Measurements from ENCODE around the gene QRICH2. TPM values are rescaled to one million over a fixed set of nuclear protein-coding genes. Genes with fewer than 3 reads are reported as not detected.

Gene QRICH2
- total and polyA plus RNA-seq, 2 of the 4 experiments (the other 2 are of a cell fraction), result 4.3 to 4.8 TPM

- in situ Hi-C loops (cut with MboI; ENCODE audit: low sequenced_read_pairs), result no loop called here
- no peak overlapping the region for H2BK120ac ChIP-seq (ENCODE audit: low read depth, low read length)
- no peaks in the 10 kb centered on the region for H3K9me3 ChIP-seq (ENCODE audit: control insufficient read depth, insufficient read depth, low read length)
- peaks cover 6% of the 10 kb centered on the region for H3K9me1 ChIP-seq (ENCODE audit: insufficient read depth, low read length)
- no peak overlapping the region for H2BK5ac ChIP-seq (ENCODE audit: low read depth, low read length, poor library complexity, severe bottlenecking)
- H3K14ac ChIP-seq (replicated peaks; ENCODE audit: low read depth, low read length), result no peak overlapping the region
- H4K91ac ChIP-seq (ENCODE audit: insufficient read depth, low read depth, low read length), result no peak overlapping the region
- no peak for DNase-seq
- peaks cover 9% of the 10 kb centered on the region for H3K36me3 ChIP-seq (ENCODE audit: control insufficient read depth, insufficient read depth, low read length)
- H3K4me2 ChIP-seq (ENCODE audit: low read depth, low read length), result no peak overlapping the region
- H3K27ac ChIP-seq (ENCODE audit: insufficient read depth, low read length), result no peak overlapping the region
- no peaks in the 10 kb centered on the region for H3K27me3 ChIP-seq (ENCODE audit: control insufficient read depth, insufficient read depth, low read length)
- H2BK20ac ChIP-seq (ENCODE audit: low read depth, low read length), result no peak overlapping the region
- peaks cover 13 to 38% of the 10 kb centered on the region in 2 experiments; a peak in 3 of 4 replicates for H3K79me1 ChIP-seq (ENCODE audit: low read depth in 1 of 2, low read length in 2 of 2)
- H4K20me1 ChIP-seq (ENCODE audit: insufficient read depth, low read length), result no peaks in the 10 kb centered on the region; the same call in 1 of the 2 replicates
- H3K4me1 ChIP-seq (ENCODE audit: control insufficient read depth, insufficient read depth, low read length), result peaks cover 7% of the 10 kb centered on the region
- BruUV-seq (replicated peaks), result no TSS peak
- no peak overlapping the region for H2BK15ac ChIP-seq (ENCODE audit: low read depth, low read length)
- H3K18ac ChIP-seq (ENCODE audit: low read depth, low read length), result no peak overlapping the region
- H3K56ac ChIP-seq (ENCODE audit: extremely low read depth, insufficient read depth, low read length), result no peak overlapping the region
- POLR2A ChIA-PET (ENCODE audit: unreplicated experiment), result no interaction called here
- dilution Hi-C loops (cut with HindIII; ENCODE audit: low sequenced_read_pairs, unreplicated experiment), result no loop called here
- H3K4me3 ChIP-seq (ENCODE audit: insufficient read depth, low read depth, low read length), result no peak overlapping the region
- H2AK5ac ChIP-seq (ENCODE audit: low read depth, low read length), result no peak overlapping the region
- no peak overlapping the region for H3K23ac ChIP-seq (ENCODE audit: low read depth, low read length)
- H2AK9ac ChIP-seq (replicated peaks; ENCODE audit: low read depth, low read length, poor library complexity), result peak overlapping the region; percentile 66
- TF ChIP-seq FOS (IDR thresholded peaks at IDR 0.05; ENCODE audit: low read depth, low read length) (no peak), BHLHE40 (IDR thresholded peaks at IDR 0.05; ENCODE audit: low read depth, low read length) (no peak), ELK1 (IDR thresholded peaks at IDR 0.05; ENCODE audit: borderline replicate concordance, low read depth, low read length) (no peak), NFE2L2 (IDR thresholded peaks at IDR 0.05; ENCODE audit: low read depth, low read length) (no peak), MAZ (IDR thresholded peaks at IDR 0.05; ENCODE audit: borderline replicate concordance, low read depth, low read length) (no peak), SMC3 (IDR thresholded peaks at IDR 0.05; ENCODE audit: low read depth, low read length) (no peak), RAD21 (IDR thresholded peaks at IDR 0.05; ENCODE audit: low read length) (no peak), CHD1 (IDR thresholded peaks at IDR 0.05; ENCODE audit: low read depth, low read length) (no peak), CTCF (conservative IDR thresholded peaks at IDR 0.05; ENCODE audit: low read depth, low read length) (no peak), RFX5 (IDR thresholded peaks at IDR 0.05; ENCODE audit: low read depth, low read length) (no peak), MAFK (IDR thresholded peaks at IDR 0.05; ENCODE audit: low read depth, low read length) (no peak), POLR2A (IDR thresholded peaks at IDR 0.05; ENCODE audit: low read depth, low read length) (no peak), CEBPB (IDR thresholded peaks at IDR 0.05; ENCODE audit: low read depth, low read length) (no peak), MXI1 (IDR thresholded peaks at IDR 0.05; ENCODE audit: borderline replicate concordance, low read depth, low read length) (no peak), RCOR1 (IDR thresholded peaks at IDR 0.05; ENCODE audit: insufficient replicate concordance, low read length) (no peak)
- TF ChIP-seq, protein P1, sequence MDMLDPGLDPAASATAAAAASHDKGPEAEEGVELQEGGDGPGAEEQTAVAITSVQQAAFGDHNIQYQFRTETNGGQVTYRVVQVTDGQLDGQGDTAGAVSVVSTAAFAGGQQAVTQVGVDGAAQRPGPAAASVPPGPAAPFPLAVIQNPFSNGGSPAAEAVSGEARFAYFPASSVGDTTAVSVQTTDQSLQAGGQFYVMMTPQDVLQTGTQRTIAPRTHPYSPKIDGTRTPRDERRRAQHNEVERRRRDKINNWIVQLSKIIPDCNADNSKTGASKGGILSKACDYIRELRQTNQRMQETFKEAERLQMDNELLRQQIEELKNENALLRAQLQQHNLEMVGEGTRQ (IDR thresholded peaks at IDR 0.05; ENCODE audit: low read depth, low read length), result no peak
- peak overlapping the region; percentile 35 for H2AFZ ChIP-seq (replicated peaks; ENCODE audit: low read length, poor library complexity)
- no peak overlapping the region for H3K9ac ChIP-seq (ENCODE audit: low read depth, low read length)
- H4K5ac ChIP-seq (ENCODE audit: low read depth, low read length), result no peak overlapping the region
- H4K8ac ChIP-seq (ENCODE audit: low read depth in 2 of 2, low read length in 2 of 2), result no peak overlapping the region
- no CpG with 5 or more reads among the region's 26 CpGs for WGBS, 2 experiments (ENCODE audit: extremely low coverage in 2 of 2, insufficient read length in 1 of 2)
- intact Hi-C loops (cut with micrococcal nuclease), result no loop called here
- H3K4ac ChIP-seq (ENCODE audit: low read depth, low read length), result no peak overlapping the region
- ATAC-seq (ENCODE audit: low read depth), result no peak
- CTCF ChIA-PET, result interaction anchor here (1.3 to 1.4 kb wide), 2 partner anchors 9 to 153 kb away, joined by 3 to 5 read pairs; partner anchors contain the start of gene UBALD2
These were observed 34.5 kb downstream of the QRICH2 start for GRCh38 chr17:76273445-76274111.
